Muscle of back (tissue), 11 donors: ENCODE results near the gene FGF5. TPM values are rescaled to one million over a fixed set of nuclear protein-coding genes. Genes with fewer than 3 reads are reported as not detected.

ENCODE experiments used
- DNase-seq, 3 donors: peaks; one replicate each; pipeline versions ENCODE4 v3.0.0 to v3.0.0-alpha.2; 2013
- polyA plus RNA-seq, 10 donors: library from polyadenylated mRNA; unstranded; fragments of 120-200 nt; gene quantifications; one replicate each; pipeline ENCODE4 v1.2.1, GENCODE V29; 2013; ENCODE audit not compliant: insufficient read length in 10 of 10

Gene FGF5
- polyA plus RNA-seq, 10 donors = 0.45 to 1.8 (median 1.1) TPM

- DNase-seq = peak; percentile 83 to 95 (median 88)
These were observed 69.3 kb downstream of the FGF5 start, which contains the start of gene CFAP299 for GRCh38 chr4:80335554-80336358. CFAP299 (plus strand) TSS chr4:80335730.

GRCh38 chr4:80336582-80336981 lies 70.1 kb downstream of the FGF5 start:
- peak in 2 of 3 donors; percentile 9 to 23 for DNase-seq

GRCh38 chr4:80340036-80340435 lies 73.6 kb downstream of the FGF5 start:
- no peak for DNase-seq

Other genes starting within 250 kb of the FGF5 start
- 100 to 1,000 TPM in 8 of 10 donors, 10 to 100 TPM in 2; 95.8 to 126 (median 107) TPM for gene ANTXR2, start 193.4 kb upstream of the FGF5 start, polyA plus RNA-seq
- gene PRDM8, start 69.2 kb upstream of the FGF5 start, polyA plus RNA-seq = 10 to 100 TPM in 7 of 10 donors, 1 to 10 TPM in 3; 8.6 to 23.9 (median 11.9) TPM
- gene CFAP299, start 69.1 kb downstream of the FGF5 start, polyA plus RNA-seq = under 1 TPM in 2 of 10 donors, not detected in 8; 0.24 to 0.46 TPM